Activated naive CD4-positive, alpha-beta T cell treated with anti-CD3 and anti-CD28 coated beads for 36 hours (primary cell): Measurements from ENCODE around the gene HAUS1. TPM values are rescaled to one million over a fixed set of nuclear protein-coding genes. Genes with fewer than 3 reads are reported as not detected.

Source experiments
- CTCF ChIA-PET: fragments of 350-600 bp; sonication (Branson Sonifier 250); formaldehyde crosslinking; loops from one replicate; lab custom pipeline; 2021; ENCODE audit warnings: antibody characterized with exemption; lab: Charles Lee
- DNase-seq: peaks from one replicate; pipeline ENCODE4 v3.0.0-alpha.2; 2020
- H3K27ac Mint-ChIP-seq: one replicate; pipeline ENCODE4 v1.8.0; 2021; ENCODE audit warnings: mild to moderate bottlenecking, mixed read lengths
- H3K27me3 Mint-ChIP-seq: one replicate; pipeline ENCODE4 v1.8.0; 2021; ENCODE audit warnings: low read depth, mixed read lengths
- H3K36me3 Mint-ChIP-seq: one replicate; pipeline ENCODE4 v1.8.0; 2021; ENCODE audit warnings: low read depth, mixed read lengths
- H3K4me1 Mint-ChIP-seq: one replicate; pipeline ENCODE4 v1.8.0; 2021; ENCODE audit warnings: low read depth, mixed read lengths
- H3K4me3 Mint-ChIP-seq: one replicate; pipeline ENCODE4 v1.8.0; 2021; ENCODE audit warnings: mild to moderate bottlenecking, moderate library complexity, mixed read lengths
- H3K9me3 Mint-ChIP-seq: one replicate; pipeline ENCODE4 v1.8.0; 2021; ENCODE audit warnings: mixed read lengths
- intact Hi-C: fragments of 100-400 bp; cut with micrococcal nuclease; formaldehyde crosslinking; loops from one replicate; pipeline ENCODE4 v1.15.1; 2023
- total RNA-seq, 2 experiments: library from RNA; stranded (reverse); gene quantifications; one replicate each; pipeline ENCODE4 v1.2.3, GENCODE V29; 2021

Gene HAUS1
- total RNA-seq, 2 experiments from 2014 or later: 59.4 to 60.9 TPM

DNA sequence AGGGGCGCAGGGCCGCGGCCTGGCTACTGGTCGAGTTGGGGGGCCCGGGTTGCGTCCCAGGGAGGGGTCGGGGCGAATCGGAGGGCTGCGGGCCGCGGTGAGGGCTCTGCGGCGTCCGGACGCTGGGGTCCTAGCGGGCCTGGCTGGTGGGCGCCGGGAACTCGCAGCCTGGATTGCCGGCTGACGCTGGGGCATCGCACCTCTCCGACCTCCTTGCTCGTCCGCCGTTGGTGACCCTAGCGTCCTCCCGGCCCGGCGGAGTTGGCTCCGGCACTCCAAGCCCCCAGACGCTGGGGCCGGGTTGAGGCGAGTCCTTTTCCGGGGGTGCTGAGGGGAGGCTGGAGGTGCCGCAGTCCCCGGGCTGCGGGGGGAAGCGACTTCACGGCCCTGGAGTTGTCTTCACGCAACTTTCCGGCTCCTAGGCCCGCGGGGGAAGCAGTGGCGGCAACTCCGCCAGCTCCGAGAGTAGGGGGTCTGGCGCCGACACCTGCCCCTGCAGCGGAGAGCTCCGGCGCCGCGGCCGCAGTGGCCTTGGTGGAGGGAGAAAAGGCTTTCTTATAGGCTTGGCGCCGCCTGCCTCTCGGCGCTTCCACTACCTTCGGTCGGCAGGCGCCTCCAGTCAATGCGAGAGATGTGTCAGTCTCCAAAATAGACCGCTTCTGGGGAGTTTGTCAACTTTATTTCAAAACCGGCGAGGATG, 70.3 kb downstream of the HAUS1 start:
- Mint-ChIP-seq H3K27me3 (no peaks in the 10 kb centered on the region), H3K9me3 (no peaks in the 10 kb centered on the region), H3K27ac (peak overlapping the region; percentile 97), H3K36me3 (peaks cover 12% of the 10 kb centered on the region), H3K4me1 (peaks cover 41% of the 10 kb centered on the region), H3K4me3 (peak overlapping the region; percentile 99)
- CTCF ChIA-PET: interaction anchor here (1.0 to 5.4 kb wide), 24 partner anchors 9 to 483 kb away, joined by 3 to 97 read pairs (median 12); partner anchors contain the start of gene LOXHD1
- DNase-seq: peak; percentile 73
- intact Hi-C loops: loop anchor here (2.0 to 5.0 kb wide), 3 partner anchors 70 to 742 kb away; partner anchors contain the start of genes HAUS1, KATNAL2 and PIAS2

DNA sequence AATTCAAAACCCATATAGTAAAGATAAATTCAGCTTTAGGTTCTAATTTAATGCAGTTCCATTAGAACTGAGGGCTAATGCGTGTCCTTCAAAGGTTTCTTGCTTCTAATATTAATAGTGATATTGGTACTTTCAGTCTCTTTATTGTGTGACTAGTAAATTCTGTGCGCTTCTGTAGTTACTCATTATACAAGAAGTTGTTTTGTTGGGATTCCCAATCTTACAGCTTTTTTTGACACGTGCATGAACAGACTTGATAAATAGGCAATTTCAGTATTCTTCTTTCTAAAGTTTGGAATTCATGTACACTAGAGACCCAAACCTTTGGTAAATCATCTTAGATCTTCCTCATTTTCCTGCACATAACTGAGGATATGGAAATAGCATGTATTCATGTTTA, 71.8 kb downstream of the HAUS1 start:
- Mint-ChIP-seq H3K27ac (peak overlapping the region; percentile 36), H3K27me3 (no peaks in the 10 kb centered on the region), H3K9me3 (no peaks in the 10 kb centered on the region), H3K4me1 (peaks cover 52% of the 10 kb centered on the region), H3K4me3 (peak overlapping the region; percentile 99), H3K36me3 (peaks cover 12% of the 10 kb centered on the region)
- CTCF ChIA-PET: interaction anchor here (0.6 to 5.4 kb wide), 11 partner anchors 8 to 482 kb away, joined by 3 to 97 read pairs (median 5); no protein-coding TSS in a partner anchor
- DNase-seq: no peak
- intact Hi-C loops: no loop called here

Other genes starting within 250 kb of the HAUS1 start
- 10 to 100 TPM; 18.3 to 21.2 TPM for gene EPG5, start 137.1 kb upstream of the HAUS1 start, total RNA-seq
- gene PSTPIP2, start 32.1 kb upstream of the HAUS1 start, total RNA-seq: 10 to 100 TPM; 14.3 TPM
- gene ATP5F1A, start 6.1 kb upstream of the HAUS1 start, total RNA-seq: 100 to 1,000 TPM; 467 TPM